Activated CD8-positive, alpha-beta memory T cell treated with anti-CD3 and anti-CD28 coated beads, Interleukin-2, amount 10 ng/mL, durations not matched to agents 7 days and 5 days (primary cell): ENCODE data around the gene CHRNA3. TPM values are rescaled to one million over a fixed set of nuclear protein-coding genes. Genes with fewer than 3 reads are reported as not detected.
A peak's percentile ranks its signal among the peaks of the same experiment; 100 is the strongest.
"Not testable (repeated sequence)": the region's sequence is repeated elsewhere in the genome, so short reads cannot be mapped to it uniquely, and the experiment has no call there.

ENCODE experiments used
- ATAC-seq: fragments of 150-1000 bp; cut with Tn5 transposase; one replicate; pipeline ENCODE4 v1.10.0; 2021; ENCODE audit warnings: moderate library complexity
- CTCF ChIA-PET: fragments of 350-600 bp; sonication (Branson Sonifier 250); formaldehyde crosslinking; loops from one replicate; lab custom pipeline; 2021; ENCODE audit warnings: antibody characterized with exemption; lab: Charles Lee
- DNase-seq: peaks from one replicate; pipeline ENCODE4 v3.0.0-alpha.2; 2020
- H3K27ac Mint-ChIP-seq: one replicate; pipeline ENCODE4 v1.8.0; 2021; ENCODE audit warnings: mild to moderate bottlenecking, mixed read lengths
- H3K27me3 Mint-ChIP-seq: one replicate; pipeline ENCODE4 v1.8.0; 2021; ENCODE audit warnings: mixed read lengths
- H3K36me3 Mint-ChIP-seq: one replicate; pipeline ENCODE4 v1.8.0; 2021; ENCODE audit warnings: mild to moderate bottlenecking, mixed read lengths
- H3K4me1 Mint-ChIP-seq: one replicate; pipeline ENCODE4 v1.8.0; 2021; ENCODE audit warnings: mixed read lengths
- H3K4me3 Mint-ChIP-seq: one replicate; pipeline ENCODE4 v1.8.0; 2021; ENCODE audit warnings: mild to moderate bottlenecking, moderate library complexity, mixed read lengths
- H3K9me3 Mint-ChIP-seq: one replicate; pipeline ENCODE4 v1.8.0; 2022; ENCODE audit warnings: low read depth, mixed read lengths
- total RNA-seq, 2 experiments: library from RNA; stranded (reverse); gene quantifications; one replicate each; pipeline ENCODE4 v1.2.3, GENCODE V29; 2021

CHRNA3 gene
- total RNA-seq, 2 experiments from 2014 or later, result not detected

DNA sequence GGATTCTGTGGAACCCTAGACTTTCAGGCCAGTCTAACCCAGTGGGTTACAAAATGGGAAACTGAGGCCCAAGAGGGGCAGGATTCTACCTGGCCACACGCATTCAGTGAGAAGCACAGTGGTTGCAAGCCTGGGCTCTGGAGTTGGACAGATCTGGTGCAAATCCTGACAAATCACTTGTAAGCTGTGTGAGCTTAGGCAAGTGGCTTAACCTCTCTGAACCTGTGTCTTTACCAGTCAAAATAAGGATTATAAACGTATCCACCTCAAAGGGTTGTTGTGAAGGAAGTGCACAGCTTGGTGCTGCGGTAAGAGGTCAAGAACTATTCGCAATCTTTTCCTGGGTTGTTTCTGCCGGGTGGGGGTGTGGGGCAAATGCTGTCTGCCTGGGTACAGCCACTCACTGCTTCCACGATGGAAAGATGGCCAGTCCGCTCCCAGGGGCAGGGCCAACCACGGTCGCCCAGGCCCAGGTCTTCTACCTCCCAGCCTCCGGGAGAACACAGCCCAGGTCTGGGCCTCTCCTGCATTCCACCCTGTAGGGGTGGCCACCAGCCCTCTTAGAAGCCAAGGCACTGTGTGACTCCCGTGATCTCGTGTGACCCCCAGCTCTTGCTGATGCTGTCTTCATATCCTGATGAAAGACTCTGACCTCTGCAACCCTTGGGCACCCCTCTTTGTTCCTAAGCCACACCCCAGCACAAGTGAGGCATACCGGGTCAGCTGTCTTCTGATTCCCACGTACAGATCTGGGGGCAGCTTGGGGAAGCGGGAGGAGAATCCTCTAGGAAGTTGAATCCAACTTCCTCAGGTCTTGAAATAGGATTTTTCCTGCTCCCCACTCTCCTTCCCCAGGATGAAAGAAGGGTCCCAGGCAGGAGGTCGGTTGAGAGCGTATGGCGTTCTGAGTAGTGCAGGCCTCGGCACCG lies 1.5 kb downstream of the CHRNA3 start:
- CTCF ChIA-PET, result interaction anchor here (0.8 to 2.2 kb wide), 11 partner anchors 13 to 142 kb away, joined by 3 to 26 read pairs (median 3); no protein-coding TSS in a partner anchor
- Mint-ChIP-seq H3K4me1 (peaks cover 4% of the 10 kb centered on the region), H3K27ac (no peak overlapping the region), H3K27me3 (peaks cover 58% of the 10 kb centered on the region), H3K4me3 (no peak overlapping the region), H3K9me3 (no peaks in the 10 kb centered on the region), H3K36me3 (no peaks in the 10 kb centered on the region)
- ATAC-seq (no peak), DNase-seq (no peak)

DNA sequence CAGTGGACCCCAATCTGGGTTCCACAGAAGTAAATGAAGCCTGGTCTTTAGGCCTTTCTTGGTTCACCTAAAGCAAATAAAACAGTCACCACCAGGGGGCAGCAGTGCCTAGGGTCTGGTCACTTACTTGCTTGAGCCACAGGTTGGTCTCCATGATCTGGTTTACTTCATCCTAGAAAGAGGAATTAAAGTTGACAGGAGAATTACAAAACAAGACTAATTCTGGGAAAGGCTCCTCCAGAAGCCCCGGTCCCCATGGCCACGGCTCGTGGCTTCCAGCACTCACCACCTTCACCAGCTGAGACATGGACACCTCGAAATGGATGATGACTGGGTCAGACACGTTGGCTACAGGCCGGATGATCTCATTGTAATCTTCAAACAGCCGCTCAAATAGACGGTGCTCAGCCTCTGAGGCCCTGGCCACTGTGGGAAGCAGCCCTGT lies 2.3 kb downstream of the CHRNA3 start:
- Mint-ChIP-seq H3K36me3 (no peaks in the 10 kb centered on the region), H3K27me3 (peaks cover 56% of the 10 kb centered on the region), H3K4me3 (no peak overlapping the region), H3K27ac (no peak overlapping the region), H3K4me1 (peaks cover 4% of the 10 kb centered on the region), H3K9me3 (no peaks in the 10 kb centered on the region)
- CTCF ChIA-PET, result interaction anchor here (0.8 to 2.2 kb wide), 8 partner anchors 12 to 143 kb away, joined by 3 to 26 read pairs (median 4); no protein-coding TSS in a partner anchor
- peak; percentile 86 for DNase-seq
- peak; percentile 64 for ATAC-seq

DNA sequence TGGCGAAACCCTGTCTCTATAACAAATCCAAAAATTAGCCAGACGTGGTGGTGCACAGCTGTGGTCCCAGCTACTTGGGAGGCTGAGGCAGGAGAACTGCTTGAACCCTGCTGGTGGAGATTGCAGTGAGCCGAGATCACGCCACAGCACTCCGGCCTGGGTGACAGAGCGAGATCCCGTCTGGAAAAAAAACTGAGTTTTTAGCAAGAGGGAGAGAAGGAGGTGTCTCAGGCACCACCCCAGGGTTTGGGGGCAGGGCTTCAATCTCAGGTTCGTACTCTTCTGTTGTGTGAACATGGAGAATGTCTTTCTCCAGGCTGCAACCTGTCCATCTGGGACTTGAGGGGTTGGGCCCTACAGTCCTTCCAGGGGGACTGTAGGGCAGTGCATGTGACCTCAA lies 2.7 kb downstream of the CHRNA3 start:
- Mint-ChIP-seq H3K9me3 (no peaks in the 10 kb centered on the region), H3K36me3 (no peaks in the 10 kb centered on the region), H3K27me3 (peaks cover 52% of the 10 kb centered on the region), H3K4me1 (peaks cover 4% of the 10 kb centered on the region), H3K4me3 (no peak overlapping the region), H3K27ac (no peak overlapping the region)
- CTCF ChIA-PET, result interaction anchor here (2.0 to 2.2 kb wide), 3 partner anchors 91 to 133 kb away, joined by 5 to 26 read pairs (median 7); no protein-coding TSS in a partner anchor
- DNase-seq (no peak), ATAC-seq (no peak)

DNA sequence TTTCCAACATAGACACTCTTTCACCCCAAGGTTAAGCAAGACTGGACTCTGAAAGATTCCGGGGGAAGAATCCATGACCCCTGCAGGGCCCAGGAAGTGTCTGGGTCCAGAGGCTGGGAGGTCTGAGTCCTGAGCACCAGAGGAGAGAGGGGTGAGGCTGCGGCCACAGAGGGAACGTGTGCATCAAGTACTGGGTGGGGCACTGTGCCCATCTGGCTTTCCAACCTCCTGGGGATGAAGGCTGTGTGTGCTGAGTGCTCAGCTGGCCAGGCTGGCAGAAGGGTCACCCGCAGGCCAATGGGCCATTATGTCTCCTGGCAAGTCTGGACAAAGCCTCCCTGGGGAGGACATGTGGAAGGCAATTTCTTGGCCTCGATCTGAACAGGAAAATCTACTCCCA lies 3.3 kb downstream of the CHRNA3 start:
- H3K27ac Mint-ChIP-seq, result no peak overlapping the region
- no peak for ATAC-seq
- H3K36me3 Mint-ChIP-seq, result no peaks in the 10 kb centered on the region
- H3K9me3 Mint-ChIP-seq, result no peaks in the 10 kb centered on the region
- CTCF ChIA-PET, result interaction anchor here (2.1 kb wide), 1 partner anchor 94 kb away, joined by 5 read pairs; no protein-coding TSS in a partner anchor
- no peak for DNase-seq
- no peak overlapping the region for H3K4me3 Mint-ChIP-seq
- H3K4me1 Mint-ChIP-seq, result peaks cover 4% of the 10 kb centered on the region
- peaks cover 47% of the 10 kb centered on the region for H3K27me3 Mint-ChIP-seq

DNA sequence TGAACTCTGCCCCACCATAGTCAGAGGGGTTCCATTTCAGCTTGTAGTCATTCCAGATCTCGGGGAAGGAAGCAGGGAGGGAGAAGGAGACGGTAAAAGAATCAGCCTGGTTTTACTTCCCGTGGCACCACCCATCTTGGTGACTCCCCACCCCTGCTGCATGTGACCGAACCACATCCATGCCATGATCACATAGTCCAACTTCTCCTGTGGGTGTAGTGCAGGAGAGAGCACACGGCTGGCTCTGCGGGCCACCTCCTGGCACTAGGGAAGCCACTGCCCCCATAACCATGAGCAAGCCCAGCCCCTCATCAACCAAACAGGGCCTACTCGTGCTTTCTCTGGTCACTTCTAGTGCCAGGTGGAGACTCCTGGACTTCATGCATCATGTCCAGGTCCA lies 3.7 kb downstream of the CHRNA3 start:
- H3K27ac Mint-ChIP-seq, result no peak overlapping the region
- H3K27me3 Mint-ChIP-seq, result peaks cover 42% of the 10 kb centered on the region
- H3K36me3 Mint-ChIP-seq, result no peaks in the 10 kb centered on the region
- H3K4me3 Mint-ChIP-seq, result no peak overlapping the region
- CTCF ChIA-PET, result no interaction called here
- H3K9me3 Mint-ChIP-seq, result no peaks in the 10 kb centered on the region
- ATAC-seq (no peak), DNase-seq (no peak)
- peaks cover 4% of the 10 kb centered on the region for H3K4me1 Mint-ChIP-seq

DNA sequence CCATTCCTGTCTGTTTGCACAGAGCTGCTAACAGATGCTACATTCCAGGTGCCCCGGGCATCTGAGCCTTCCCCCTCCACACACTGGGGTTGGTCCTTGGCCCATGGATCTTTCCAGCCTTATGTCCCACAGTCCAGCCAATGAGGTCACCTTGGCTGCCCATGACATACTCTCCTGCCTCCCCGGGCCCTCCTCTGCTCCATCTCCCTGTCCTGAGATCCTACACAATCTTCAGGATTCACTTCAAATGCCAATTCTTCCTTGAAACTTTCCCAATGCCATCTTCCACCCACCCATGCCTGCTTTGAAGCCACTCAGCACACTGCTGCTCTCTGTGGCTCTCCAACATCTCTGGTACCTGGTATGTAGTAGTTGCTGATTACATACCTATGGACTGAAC lies 4.3 kb downstream of the CHRNA3 start:
- ATAC-seq, result no peak
- CTCF ChIA-PET, result interaction anchor here (0.6 to 1.6 kb wide), 3 partner anchors 10 to 93 kb away, joined by 3 to 6 read pairs (median 5); no protein-coding TSS in a partner anchor
- Mint-ChIP-seq H3K4me1 (peaks cover 2% of the 10 kb centered on the region), H3K36me3 (no peaks in the 10 kb centered on the region), H3K27ac (no peak overlapping the region), H3K9me3 (no peaks in the 10 kb centered on the region), H3K4me3 (no peak overlapping the region), H3K27me3 (peaks cover 37% of the 10 kb centered on the region)
- DNase-seq, result peak; percentile 23

DNA sequence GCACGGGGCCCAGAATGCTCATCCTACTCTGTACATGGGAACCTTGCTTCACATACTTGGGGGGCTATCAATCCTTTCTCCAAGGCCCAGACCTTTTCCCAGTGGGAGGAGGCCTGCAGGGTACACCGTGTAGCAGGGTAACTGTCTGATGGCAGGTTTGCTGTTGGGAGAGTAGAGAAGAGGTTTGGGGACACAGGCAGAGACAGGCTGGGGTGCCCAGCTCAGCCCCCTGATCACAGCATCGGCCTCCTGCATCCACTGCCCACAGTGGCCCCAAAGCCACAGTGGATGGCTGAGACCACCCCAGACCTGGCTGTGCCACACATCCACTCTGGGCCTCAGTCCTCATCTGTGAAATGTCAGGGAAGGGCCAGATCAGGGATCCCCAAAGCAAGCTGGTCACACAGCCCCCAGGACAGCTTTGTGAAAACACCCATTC lies 5.6 kb downstream of the CHRNA3 start:
- no peak overlapping the region for H3K27ac Mint-ChIP-seq
- H3K4me3 Mint-ChIP-seq, result no peak overlapping the region
- peak; percentile 11 for DNase-seq
- no peak for ATAC-seq
- peaks cover 2% of the 10 kb centered on the region for H3K4me1 Mint-ChIP-seq
- peaks cover 31% of the 10 kb centered on the region for H3K27me3 Mint-ChIP-seq
- CTCF ChIA-PET, result interaction anchor here (1.6 kb wide), 2 partner anchors 9 to 14 kb away, joined by 5 to 6 read pairs; no protein-coding TSS in a partner anchor
- no peaks in the 10 kb centered on the region for H3K36me3 Mint-ChIP-seq
- H3K9me3 Mint-ChIP-seq, result no peaks in the 10 kb centered on the region

DNA sequence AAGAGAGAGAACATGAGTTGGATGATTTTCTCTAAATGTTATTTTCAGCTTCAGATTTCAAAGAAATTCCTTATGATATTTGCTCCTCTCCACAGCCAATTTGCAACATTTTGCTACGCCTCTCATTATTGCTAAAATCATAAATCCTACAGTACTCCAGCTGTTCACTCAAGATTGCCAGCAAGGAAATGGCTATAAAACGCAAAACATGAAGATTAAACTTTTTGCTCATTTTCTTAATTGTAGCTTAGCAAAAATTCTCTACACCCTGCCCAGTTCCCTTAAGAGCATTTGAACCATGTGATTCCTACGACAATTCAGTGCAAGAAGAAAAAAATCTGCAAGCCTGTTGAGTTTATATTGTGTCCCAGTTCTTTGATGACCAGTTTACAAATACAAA lies 6.8 kb downstream of the CHRNA3 start:
- Mint-ChIP-seq H3K27ac (no peak overlapping the region), H3K36me3 (no peaks in the 10 kb centered on the region), H3K9me3 (no peaks in the 10 kb centered on the region), H3K27me3 (peaks cover 22% of the 10 kb centered on the region), H3K4me1 (peaks cover 2% of the 10 kb centered on the region), H3K4me3 (no peak overlapping the region)
- DNase-seq (no peak), ATAC-seq (no peak)
- CTCF ChIA-PET, result interaction anchor here (1.2 to 1.6 kb wide), 2 partner anchors 13 to 96 kb away, joined by 4 to 5 read pairs; no protein-coding TSS in a partner anchor

DNA sequence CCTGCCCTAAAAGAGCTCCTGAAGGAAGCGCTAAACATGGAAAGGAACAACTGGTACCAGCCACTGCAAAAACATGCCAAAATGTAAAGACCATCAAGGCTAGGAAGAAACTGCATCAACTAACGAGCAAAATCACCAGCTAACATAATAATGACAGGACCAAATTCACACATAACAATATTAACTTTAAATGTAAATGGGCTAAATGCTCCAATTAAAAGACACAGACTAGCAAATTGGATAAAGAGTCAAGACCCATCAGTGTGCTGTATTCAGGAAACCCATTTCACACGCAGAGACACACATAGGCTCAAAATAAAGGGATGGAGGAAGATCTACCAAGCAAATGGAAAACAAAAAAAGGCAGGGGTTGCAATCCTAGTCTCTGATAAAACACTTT lies 11.2 kb downstream of the CHRNA3 start:
- H3K9me3 Mint-ChIP-seq, H3K4me3 Mint-ChIP-seq, CTCF ChIA-PET, H3K27ac Mint-ChIP-seq, DNase-seq, H3K4me1 Mint-ChIP-seq, H3K36me3 Mint-ChIP-seq, ATAC-seq: not testable (repeated sequence)
- H3K27me3 Mint-ChIP-seq, result peaks cover 22% of the 10 kb centered on the region

DNA sequence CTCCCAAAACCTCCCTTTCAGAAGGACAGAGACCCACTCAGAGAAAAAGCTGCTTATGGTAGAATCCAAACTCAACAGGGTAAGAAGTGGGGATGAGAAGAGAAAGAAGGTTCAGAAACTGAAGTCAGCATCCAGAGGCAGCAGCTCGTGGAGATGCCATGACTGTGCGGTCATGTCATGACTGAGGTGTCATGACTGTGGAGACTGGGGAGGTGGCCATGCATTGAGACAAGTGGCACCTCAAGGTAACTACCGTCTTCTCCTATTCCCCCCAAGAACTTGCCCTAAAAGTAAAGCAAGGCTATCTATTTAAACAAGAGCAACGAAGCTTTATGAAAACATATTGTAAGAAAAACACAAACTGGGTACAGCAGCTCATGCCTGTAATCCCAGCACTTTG lies 15.1 kb downstream of the CHRNA3 start:
- Mint-ChIP-seq H3K9me3 (no peaks in the 10 kb centered on the region), H3K4me3 (no peak overlapping the region), H3K27me3 (peaks cover 21% of the 10 kb centered on the region), H3K27ac (no peak overlapping the region), H3K4me1 (no peaks in the 10 kb centered on the region), H3K36me3 (no peaks in the 10 kb centered on the region)
- DNase-seq, result no peak
- no peak for ATAC-seq
- CTCF ChIA-PET, result interaction anchor here (1.2 to 1.9 kb wide), 2 partner anchors 10 to 13 kb away, joined by 3 to 6 read pairs; no protein-coding TSS in a partner anchor

DNA sequence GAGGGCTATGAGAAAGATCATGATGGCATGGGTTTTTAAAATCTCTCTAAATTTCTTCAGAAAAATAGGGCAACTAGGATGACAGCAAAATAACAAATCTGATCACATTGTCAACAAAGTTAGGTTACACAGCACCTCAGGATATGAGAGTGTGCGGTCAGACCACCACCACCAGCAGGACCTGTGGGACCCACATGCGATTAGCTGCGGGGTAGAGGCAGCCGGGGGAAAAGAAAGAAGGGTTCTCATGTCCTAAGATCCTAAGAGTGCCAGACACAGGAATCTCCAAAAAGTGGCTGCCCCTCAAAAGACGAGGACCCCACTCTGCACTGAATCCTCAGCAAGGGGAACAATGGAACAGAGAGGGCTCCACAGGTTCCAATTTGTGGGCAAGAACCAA lies 15.6 kb downstream of the CHRNA3 start:
- CTCF ChIA-PET, result no interaction called here
- ATAC-seq, result no peak
- H3K27me3 Mint-ChIP-seq, result peaks cover 20% of the 10 kb centered on the region

DNA sequence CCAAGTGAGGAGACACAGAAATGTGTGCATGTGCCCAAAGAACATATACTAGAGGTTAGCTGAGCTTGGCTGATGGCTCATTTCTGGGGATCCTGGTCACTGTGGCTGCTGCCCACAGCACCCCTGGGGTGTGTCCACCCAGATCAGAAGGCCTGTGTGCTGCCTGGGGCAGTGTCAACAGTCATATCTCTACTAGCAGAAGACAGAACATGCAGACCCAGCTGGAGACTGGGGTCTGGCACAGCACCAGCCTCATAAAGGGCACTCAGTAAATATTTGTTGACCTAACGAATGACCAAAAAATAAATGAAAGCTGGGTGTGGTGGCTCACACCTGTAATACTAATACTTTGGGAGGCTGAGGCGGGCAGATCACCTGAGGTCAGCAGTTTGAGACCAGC lies 16.4 kb downstream of the CHRNA3 start:
- Mint-ChIP-seq H3K36me3 (no peaks in the 10 kb centered on the region), H3K9me3 (no peaks in the 10 kb centered on the region), H3K27ac (no peak overlapping the region), H3K4me3 (no peak overlapping the region), H3K4me1 (no peaks in the 10 kb centered on the region), H3K27me3 (peaks cover 17% of the 10 kb centered on the region)
- ATAC-seq (no peak), DNase-seq (no peak)
- CTCF ChIA-PET, result no interaction called here

More for the DNA sequence above, 15.6 kb downstream of the CHRNA3 start:
- Mint-ChIP-seq H3K4me3 (no peak overlapping the region), H3K36me3 (no peaks in the 10 kb centered on the region), H3K4me1 (no peaks in the 10 kb centered on the region), H3K9me3 (no peaks in the 10 kb centered on the region), H3K27ac (no peak overlapping the region)
- DNase-seq, result no peak

DNA sequence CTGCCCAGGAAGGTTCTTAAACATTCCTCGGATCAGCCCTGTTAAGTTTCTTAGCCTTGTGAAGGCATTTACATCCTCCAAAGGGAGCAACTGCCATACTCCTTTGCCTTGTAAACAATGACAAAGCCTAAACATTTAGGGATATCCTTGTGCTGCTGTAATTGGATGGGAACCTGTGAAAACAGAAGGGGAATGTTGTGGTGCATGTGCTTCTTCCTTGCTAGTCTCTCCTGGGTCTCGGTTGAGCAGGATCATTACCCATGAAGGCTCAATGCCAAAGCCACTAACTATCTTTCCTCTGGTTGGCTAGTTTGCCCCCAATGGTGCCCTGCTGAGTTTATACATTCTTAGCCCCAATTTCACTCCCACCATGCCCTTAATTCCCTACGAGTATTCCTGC lies 17.3 kb downstream of the CHRNA3 start:
- Mint-ChIP-seq H3K9me3 (no peaks in the 10 kb centered on the region), H3K36me3 (no peaks in the 10 kb centered on the region), H3K4me1 (no peaks in the 10 kb centered on the region), H3K27ac (no peak overlapping the region), H3K4me3 (no peak overlapping the region), H3K27me3 (peaks cover 17% of the 10 kb centered on the region)
- CTCF ChIA-PET, result no interaction called here
- no peak for ATAC-seq
- no peak for DNase-seq
